DND-41 (cell line): ENCODE measurements around the gene NPFFR1.

Source experiments
- ATAC-seq: fragments of 200-7000 bp; cut with Tn5 transposase; 3 replicates; pipeline ENCODE4 v1.9.1; 2021; ENCODE audit warnings: low read depth; ENCODE audit not compliant: insufficient read depth
- DNase-seq: peaks from one replicate; pipeline ENCODE4 v3.0.0-alpha.2; 2020
- H2AFZ ChIP-seq: 2 replicates; pipeline ENCODE4 v1.6.0; 2012; ENCODE audit warnings: low read depth, low read length
- H3K27ac ChIP-seq: 2 replicates; pipeline ENCODE4 v1.5.1; 2012; ENCODE audit warnings: low read length, inconsistent platforms
- H3K27me3 ChIP-seq: fragments of 200-600 bp; sonication (generic); 2 replicates; pipeline ENCODE4 v1.6.0; 2012; ENCODE audit warnings: low read length, mild to moderate bottlenecking, inconsistent platforms; ENCODE audit not compliant: insufficient read depth, poor library complexity
- H3K36me3 ChIP-seq: 2 replicates; pipeline ENCODE4 v1.5.1; 2012; ENCODE audit warnings: low read length, inconsistent platforms; ENCODE audit not compliant: insufficient read depth
- H3K4me1 ChIP-seq: 2 replicates; pipeline ENCODE4 v1.5.1; 2012; ENCODE audit warnings: mild to moderate bottlenecking, low read length; ENCODE audit not compliant: insufficient read depth
- H3K4me2 ChIP-seq: 2 replicates; pipeline ENCODE4 v1.6.0; 2012; ENCODE audit warnings: mild to moderate bottlenecking, moderate library complexity, low read length, inconsistent platforms; ENCODE audit not compliant: insufficient read depth
- H3K4me3 ChIP-seq, 2 experiments: fragments of 200-600 bp in 1 of 2; shearing (Covaris generic) in 1 of 2; 2 replicates each; pipeline ENCODE4 v1.5.1; 2012 to 2016; ENCODE audit warnings: inconsistent platforms in 2 of 2, low read length in 2 of 2, mild to moderate bottlenecking in 2 of 2, low read depth in 1 of 2, moderate library complexity in 1 of 2
- H3K79me2 ChIP-seq: 2 replicates; pipeline ENCODE4 v1.6.0; 2012; ENCODE audit warnings: low read length, inconsistent platforms; ENCODE audit not compliant: insufficient read depth
- H3K9ac ChIP-seq: 2 replicates; pipeline ENCODE4 v1.6.0; 2012; ENCODE audit warnings: low read depth, mild to moderate bottlenecking, inconsistent platforms, low read length, moderate library complexity
- H3K9me3 ChIP-seq: 2 replicates; pipeline ENCODE4 v1.5.1; 2012; ENCODE audit warnings: low read length, moderate library complexity, mild to moderate bottlenecking, inconsistent platforms; ENCODE audit not compliant: insufficient read depth, severe bottlenecking
- H4K20me1 ChIP-seq: 2 replicates; pipeline ENCODE4 v1.6.0; 2012; ENCODE audit warnings: low read length; ENCODE audit not compliant: insufficient read depth
- EZH2 ChIP-seq: IDR thresholded peaks from 3 replicates; pipeline ENCODE4 v1.6.1; 2012; ENCODE audit warnings: borderline replicate concordance, low read depth, mild to moderate bottlenecking, moderate library complexity, low read length, inconsistent platforms; ENCODE audit not compliant: severe bottlenecking
- TF ChIP-seq, protein P1 (sequence below): IDR thresholded peaks from 2 replicates; pipeline ENCODE4 v1.5.1; 2012; ENCODE audit warnings: borderline replicate concordance, low read length, moderate library complexity, mild to moderate bottlenecking; ENCODE audit not compliant: poor library complexity, severe bottlenecking; ENCODE audit errors: extremely low read depth

The NPFFR1 gene

DNA sequence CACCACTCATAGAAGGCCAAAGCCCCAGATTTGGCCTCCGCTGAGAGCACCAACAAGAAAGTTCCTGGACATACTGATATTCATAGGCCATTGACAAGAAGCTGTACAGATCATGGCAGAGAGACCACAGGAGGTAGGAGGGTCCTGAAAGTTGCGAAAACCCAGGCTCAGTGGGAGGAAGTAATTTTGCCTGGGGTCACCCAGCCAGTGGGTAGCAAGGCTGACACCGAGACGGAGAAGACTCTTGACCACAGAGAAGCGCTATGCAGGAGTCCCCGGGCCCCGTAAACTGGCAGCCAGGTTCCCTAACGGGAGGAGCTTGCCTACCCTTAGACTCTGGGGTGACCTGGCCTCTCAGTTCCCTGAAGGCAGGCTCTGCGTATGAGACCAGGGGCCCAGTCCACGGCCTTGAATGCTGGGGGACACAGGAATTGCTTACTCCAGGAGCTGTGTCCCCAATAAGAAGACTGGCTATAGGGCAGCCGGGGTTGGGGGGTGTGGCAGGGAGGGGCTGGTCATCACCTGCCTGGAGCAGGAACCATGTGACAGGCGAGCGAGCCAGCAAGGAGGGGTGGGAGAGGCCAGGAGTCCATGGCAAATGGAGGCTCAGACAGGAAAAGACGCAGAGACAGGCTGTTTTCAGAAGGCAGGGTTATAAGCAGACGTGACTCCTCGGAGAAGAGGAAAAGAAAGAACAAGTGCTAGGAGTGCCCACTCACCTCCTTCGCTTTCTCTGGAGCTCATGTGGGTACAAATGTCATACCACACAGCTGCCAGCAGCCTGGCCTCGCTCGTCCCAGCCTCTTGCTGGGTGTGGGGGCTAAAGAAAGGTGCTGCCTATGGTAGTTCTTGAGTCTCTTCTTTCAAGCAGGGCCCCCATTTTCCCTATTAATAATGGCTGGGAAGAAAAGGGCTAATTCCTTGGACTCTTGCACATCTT, 24.6 kb upstream of the NPFFR1 start:
- Histone ChIP-seq H3K4me1 (no peaks in the 10 kb centered on the region), H3K79me2 (no peaks in the 10 kb centered on the region), H3K27me3 (no peaks in the 10 kb centered on the region), H4K20me1 (peaks cover 12% of the 10 kb centered on the region; the same call in 1 of the 2 replicates), H3K36me3 (peaks cover 26% of the 10 kb centered on the region), H3K27ac (no peak overlapping the region), H3K9me3 (no peaks in the 10 kb centered on the region), H3K4me2 (no peak overlapping the region), H2AFZ (no peak overlapping the region), H3K4me3 (no peak overlapping the region), H3K9ac (no peak overlapping the region)
- TF ChIP-seq, protein P1, sequence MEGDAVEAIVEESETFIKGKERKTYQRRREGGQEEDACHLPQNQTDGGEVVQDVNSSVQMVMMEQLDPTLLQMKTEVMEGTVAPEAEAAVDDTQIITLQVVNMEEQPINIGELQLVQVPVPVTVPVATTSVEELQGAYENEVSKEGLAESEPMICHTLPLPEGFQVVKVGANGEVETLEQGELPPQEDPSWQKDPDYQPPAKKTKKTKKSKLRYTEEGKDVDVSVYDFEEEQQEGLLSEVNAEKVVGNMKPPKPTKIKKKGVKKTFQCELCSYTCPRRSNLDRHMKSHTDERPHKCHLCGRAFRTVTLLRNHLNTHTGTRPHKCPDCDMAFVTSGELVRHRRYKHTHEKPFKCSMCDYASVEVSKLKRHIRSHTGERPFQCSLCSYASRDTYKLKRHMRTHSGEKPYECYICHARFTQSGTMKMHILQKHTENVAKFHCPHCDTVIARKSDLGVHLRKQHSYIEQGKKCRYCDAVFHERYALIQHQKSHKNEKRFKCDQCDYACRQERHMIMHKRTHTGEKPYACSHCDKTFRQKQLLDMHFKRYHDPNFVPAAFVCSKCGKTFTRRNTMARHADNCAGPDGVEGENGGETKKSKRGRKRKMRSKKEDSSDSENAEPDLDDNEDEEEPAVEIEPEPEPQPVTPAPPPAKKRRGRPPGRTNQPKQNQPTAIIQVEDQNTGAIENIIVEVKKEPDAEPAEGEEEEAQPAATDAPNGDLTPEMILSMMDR: no peak
- no peak for TF ChIP-seq EZH2
- DNase-seq: no peak
- ATAC-seq: no peak

DNA sequence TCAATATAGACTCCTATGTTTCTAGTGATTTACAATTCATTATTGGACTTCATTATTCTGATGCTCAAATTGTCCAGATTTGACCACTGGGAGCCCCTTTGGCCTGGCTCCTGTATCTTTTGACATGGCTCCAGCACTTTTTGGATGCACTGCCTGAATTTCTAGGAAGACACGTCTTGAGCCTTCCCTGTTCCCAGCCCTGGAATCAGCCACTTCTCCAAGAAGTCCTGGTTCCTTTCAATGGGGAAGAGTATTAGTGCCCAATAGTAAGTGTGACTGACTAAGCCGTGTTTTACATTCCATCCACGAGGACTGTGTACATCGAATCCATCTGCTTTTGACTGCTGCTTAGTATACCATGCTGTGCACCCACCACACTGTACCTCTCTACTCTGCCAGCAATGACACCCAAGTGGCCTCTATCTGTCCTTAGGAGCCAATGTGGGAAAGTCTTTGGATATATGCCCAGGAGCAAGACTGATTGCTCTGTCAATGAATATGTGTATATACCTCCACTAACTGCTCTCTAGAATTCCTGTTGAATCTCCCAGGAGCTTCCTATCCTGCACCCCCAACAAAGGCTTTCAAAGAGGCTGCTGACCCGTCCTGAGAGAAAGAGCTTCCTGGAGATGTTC, 23.2 kb upstream of the NPFFR1 start:
- H3K9me3 ChIP-seq: no peaks in the 10 kb centered on the region
- no peak overlapping the region for H3K4me2 ChIP-seq
- no peak for DNase-seq
- no peak overlapping the region for H3K4me3 ChIP-seq
- H3K27me3 ChIP-seq: no peaks in the 10 kb centered on the region
- H3K36me3 ChIP-seq: peaks cover 23% of the 10 kb centered on the region
- no peak for ATAC-seq
- H3K4me1 ChIP-seq: no peaks in the 10 kb centered on the region
- no peak overlapping the region for H3K27ac ChIP-seq
- H2AFZ ChIP-seq: no peak overlapping the region
- TF ChIP-seq, protein P1: no peak
- no peak for TF ChIP-seq EZH2
- 0 out of 2 replicates have a peak, but pooled peaks cover 4% of the 10 kb centered on the region for H4K20me1 ChIP-seq
- H3K9ac ChIP-seq: no peak overlapping the region
- H3K79me2 ChIP-seq: no peaks in the 10 kb centered on the region

DNA sequence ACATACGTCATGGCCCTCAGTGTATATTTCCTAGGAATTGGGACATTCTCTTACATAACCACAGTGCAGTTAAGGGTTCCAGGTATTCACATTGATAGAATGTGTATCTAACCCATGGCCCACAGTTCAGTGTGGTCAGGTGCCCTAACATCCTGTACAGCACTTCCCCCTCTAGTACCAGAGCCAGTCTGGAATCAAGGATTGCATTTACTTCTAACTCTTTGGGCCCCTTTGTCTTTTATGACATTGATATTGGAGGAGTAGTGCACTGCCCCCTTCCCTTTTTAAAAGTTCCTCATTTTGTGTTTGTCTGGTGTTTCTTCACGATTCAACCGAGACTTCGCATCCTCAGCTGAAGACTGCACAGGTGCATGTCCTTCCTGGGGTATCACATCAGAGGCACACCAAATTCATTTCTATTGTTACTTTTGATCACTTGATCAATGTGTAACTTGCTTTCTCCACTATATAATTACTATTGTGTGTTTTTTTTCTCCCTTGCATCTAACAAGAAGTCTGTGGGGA, 22.4 kb upstream of the NPFFR1 start:
- no peaks in the 10 kb centered on the region for H3K27me3 ChIP-seq
- no peak overlapping the region for H3K4me2 ChIP-seq
- H3K79me2 ChIP-seq: no peaks in the 10 kb centered on the region
- no peak overlapping the region for H3K9ac ChIP-seq
- H3K4me1 ChIP-seq: no peaks in the 10 kb centered on the region
- DNase-seq (no peak), ATAC-seq (no peak)
- no peaks in the 10 kb centered on the region for H3K9me3 ChIP-seq
- no peak overlapping the region for H3K4me3 ChIP-seq
- H4K20me1 ChIP-seq: 0 out of 2 replicates have a peak, but pooled peaks cover 4% of the 10 kb centered on the region
- no peak overlapping the region for H3K27ac ChIP-seq
- peaks cover 19% of the 10 kb centered on the region for H3K36me3 ChIP-seq
- TF ChIP-seq, protein P1: no peak
- TF ChIP-seq EZH2: no peak
- no peak overlapping the region for H2AFZ ChIP-seq
